K562 (cell line): ENCODE data around the gene RSPH3. TPM values are rescaled to one million over a fixed set of nuclear protein-coding genes. Genes with fewer than 3 reads are reported as not detected.

Source experiments
- ASH1L ChIP-seq: fragments of 450-650 bp; IDR thresholded peaks from 2 replicates; pipeline ENCODE4 v1.6.1; 2018; ENCODE audit warnings: borderline replicate concordance, mild to moderate bottlenecking, low read depth; ENCODE audit not compliant: partially characterized antibody
- CCAR2 ChIP-seq: fragments of 200-400 bp; formaldehyde crosslinking; IDR thresholded peaks from 2 replicates; pipeline ENCODE4 v1.6.1; 2017; ENCODE audit warnings: mild to moderate bottlenecking, low read depth, low read length
- CLOCK ChIP-seq: fragments of 250-450 bp; sonication (Bioruptor Pico); IDR thresholded peaks from 2 replicates; pipeline ENCODE4 v1.4.0; 2020; ENCODE audit warnings: mild to moderate bottlenecking, moderate library complexity, borderline replicate concordance
- DPF2 ChIP-seq: fragments of 450-650 bp; IDR thresholded peaks from 2 replicates; pipeline ENCODE4 v1.6.1; 2016
- FIP1L1 ChIP-seq: fragments of 200-400 bp; formaldehyde crosslinking; IDR thresholded peaks from 2 replicates; pipeline ENCODE4 v1.6.1; 2018; ENCODE audit warnings: mild to moderate bottlenecking, low read depth, low read length; ENCODE audit not compliant: poor library complexity, severe bottlenecking
- FOXK1 ChIP-seq: sonication (generic); formaldehyde crosslinking; IDR thresholded peaks from 2 replicates; pipeline ENCODE4 v1.8.0; 2022; ENCODE audit warnings: missing genetic modification reagents, mild to moderate bottlenecking, borderline replicate concordance
- MYBL2 ChIP-seq, 2 experiments: fragments of 450-650 bp in 1 of 2; sonication (generic) in 1 of 2; formaldehyde crosslinking in 1 of 2; IDR thresholded peaks; 2 replicates each; pipeline versions ENCODE4 v1.6.1 to v1.8.1; 2017 to 2022; ENCODE audit warnings: borderline replicate concordance in 1 of 2, inconsistent platforms in 1 of 2, low read depth in 1 of 2, mild to moderate bottlenecking in 1 of 2, missing genetic modification reagents in 1 of 2, moderate library complexity in 1 of 2
- NFATC3 ChIP-seq: fragments of 450-650 bp; IDR thresholded peaks from 2 replicates; pipeline ENCODE4 v1.6.1; 2017; ENCODE audit warnings: mild to moderate bottlenecking
- PATZ1 ChIP-seq: fragments of 250-450 bp; sonication (Bioruptor Pico); IDR thresholded peaks from 2 replicates; pipeline ENCODE4 v1.5.0; 2020; ENCODE audit warnings: mild to moderate bottlenecking, borderline replicate concordance
- PPARD ChIP-seq: fragments of 250-450 bp; sonication (Bioruptor Pico); IDR thresholded peaks from 2 replicates; pipeline ENCODE4 v1.8.0; 2022; ENCODE audit warnings: inconsistent platforms, mild to moderate bottlenecking, moderate library complexity
- RBM14 ChIP-seq: fragments of 200-400 bp; formaldehyde crosslinking; IDR thresholded peaks from 2 replicates; pipeline ENCODE4 v1.6.1; 2018; ENCODE audit warnings: low read depth, mild to moderate bottlenecking, low read length, moderate library complexity, borderline replicate concordance; ENCODE audit not compliant: insufficient read depth
- RBM15 ChIP-seq: fragments of 200-400 bp; formaldehyde crosslinking; IDR thresholded peaks from 2 replicates; pipeline ENCODE4 v1.6.1; 2018; ENCODE audit warnings: mild to moderate bottlenecking, low read length, moderate library complexity; ENCODE audit not compliant: insufficient read depth
- SMAD1 ChIP-seq: fragments of 150-350 bp; IDR thresholded peaks from 2 replicates; pipeline ENCODE4 v1.6.1; 2014; ENCODE audit warnings: low read length, low read depth; ENCODE audit not compliant: partially characterized antibody
- TEAD1 ChIP-seq, 2 experiments: fragments of 450-650 bp in 1 of 2; sonication (generic) in 1 of 2; formaldehyde crosslinking; IDR thresholded peaks; 2 replicates each; pipeline versions ENCODE4 v1.4.0 to v1.8.0; 2020 to 2022; ENCODE audit warnings: mild to moderate bottlenecking in 2 of 2, missing genetic modification reagents in 1 of 2
- XRCC3 ChIP-seq: fragments of 450-650 bp; IDR thresholded peaks from 2 replicates; pipeline ENCODE4 v1.6.1; 2017; ENCODE audit warnings: mild to moderate bottlenecking, moderate library complexity
- ZBTB12 ChIP-seq: fragments of 250-450 bp; sonication (Bioruptor Pico); IDR thresholded peaks from 2 replicates; pipeline ENCODE4 v1.4.0; 2020
- ZNF121 ChIP-seq: sonication (generic); formaldehyde crosslinking; conservative IDR thresholded peaks from 2 replicates; pipeline ENCODE4 v1.8.0; 2022; ENCODE audit warnings: missing genetic modification reagents
- ZNF274 ChIP-seq: IDR thresholded peaks from 2 replicates; pipeline ENCODE4 v1.6.1; 2011; ENCODE audit warnings: low read depth, mild to moderate bottlenecking, low read length, moderate library complexity, borderline replicate concordance
- ZNF347 ChIP-seq: fragments of 450-650 bp; formaldehyde crosslinking; IDR thresholded peaks from 2 replicates; pipeline ENCODE4 v1.4.0; 2020; ENCODE audit warnings: low read depth, mild to moderate bottlenecking, moderate library complexity
- ZNF354B ChIP-seq: fragments of 250-450 bp; sonication (Bioruptor Pico); IDR thresholded peaks from 2 replicates; pipeline ENCODE4 v1.4.0; 2020
- polyA plus RNA-seq, 8 experiments: library from polyadenylated mRNA; depleted of rRNA in 4 of 8; stranded (reverse) in 5 of 8; unstranded in 3 of 8; fragments of >200 nt; fragmentation: Nextera tagmentation in 2 of 8; fragmentation: Illumina TruSeq in 1 of 8; extraction: Ambion mirVana in 2 of 8; extraction: Trizol in 1 of 8; gene quantifications; 2 replicates each; pipeline versions ENCODE4 v1.2.1 to v1.2.3, GENCODE V29; 2011 to 2014; ENCODE audit warnings: inconsistent platforms in 1 of 8, missing spikeins in 1 of 8
- total RNA-seq, 7 experiments: library from RNA; depleted of rRNA in 6 of 7; stranded (reverse); fragments of >200 nt in 6 of 7; fragmentation: Illumina TruSeq in 2 of 7; extraction: Trizol in 2 of 7; gene quantifications; 2 replicates each; pipeline versions ENCODE4 v1.2.1 to v1.2.3, GENCODE V29; 2011 to 2021; ENCODE audit warnings: low replicate concordance in 1 of 7

Gene RSPH3
- total and polyA plus RNA-seq, 9 of the 15 experiments (the other 6 are each of a cell fraction or from before 2014, with no cell fraction given) = 0.52 to 2.9 (median 1.5) TPM

GRCh38 chr6:158999666-159000403 lies at the start of gene RSPH3 (continued):
- TF ChIP-seq ZBTB12 (peak; percentile 45; the same call in 1 of the 2 replicates), FOXK1 (CRISPR knock-in tag) (no peak), RBM14 (no peak), CLOCK (no peak), ZNF347 (CRISPR knock-in tag) (no peak), ASH1L (no peak), RBM15 (no peak), MYBL2 (IDR thresholded peaks at IDR 0.05; ENCODE audit: low read depth) (no peak), MYBL2 (CRISPR knock-in tag; IDR thresholded peaks at IDR 0.05; ENCODE audit: borderline replicate concordance) (no peak), CCAR2 (no peak), TEAD1 (CRISPR knock-in tag; IDR thresholded peaks at IDR 0.05) (peak; percentile 84 to 96), ZNF274 (no peak), DPF2 (peak; percentile 72), NFATC3 (no peak), XRCC3 (no peak), ZNF121 (CRISPR knock-in tag) (no peak), FIP1L1 (peak; percentile 94), PPARD (CRISPR knock-in tag) (no peak), PATZ1 (no peak), ZNF354B (CRISPR knock-in tag) (0 out of 2 replicates have a peak, but pooled peaks have one; percentile 34), SMAD1 (no peak)
